Stimulated activated naive CD4-positive, alpha-beta T cell treated with Interleukin-2 at 50 U/mL for 16 hours (primary cell): ENCODE data around the gene CXCR2.

ENCODE experiments used
- DNase-seq: peaks from one replicate; lab custom pipeline; 2025; lab: John Stamatoyannopoulos, UW

Gene CXCR2

DNA sequence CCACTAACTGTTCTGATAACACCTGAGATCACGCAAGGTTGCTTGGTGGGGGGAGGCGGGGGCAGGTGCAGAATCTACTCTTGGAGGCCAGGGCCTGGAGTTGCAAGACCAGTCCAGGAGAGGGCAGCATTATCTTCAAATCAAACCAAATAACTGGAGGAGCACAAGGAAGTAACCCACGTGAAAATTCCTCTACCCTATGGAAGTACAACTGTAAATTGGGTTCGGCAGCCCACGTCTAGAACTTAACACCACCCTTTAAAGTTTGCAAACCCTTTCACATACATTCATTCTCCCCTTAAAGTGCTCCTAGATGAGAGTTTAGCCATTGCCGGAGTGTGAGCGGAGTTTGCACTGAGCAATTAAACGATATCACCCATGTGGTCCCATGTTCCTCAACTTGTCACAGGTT, 60.5 kb downstream of the CXCR2 start:
- peak; percentile 51 for DNase-seq
